RWPE2 (cell line): Measurements from ENCODE around the gene NGEF.
"Not testable (repeated sequence)": the region's sequence is repeated elsewhere in the genome, so short reads cannot be mapped to it uniquely, and the experiment has no call there.

Experiments used
- ATAC-seq: fragments of 200-7000 bp; cut with Tn5 transposase; 3 replicates; pipeline ENCODE4 v1.9.1; 2021; ENCODE audit warnings: low read depth
- DNase-seq: peaks from one replicate; pipeline ENCODE4 v3.0.0-alpha.2; 2020; ENCODE audit warnings: low spot score
- H3K27ac ChIP-seq: fragments of 450-650 bp; 2 replicates; pipeline ENCODE4 v1.5.1; 2017; ENCODE audit warnings: mild to moderate bottlenecking; ENCODE audit not compliant: poor library complexity, severe bottlenecking
- H3K27me3 ChIP-seq: fragments of 250-450 bp; sonication (Bioruptor Pico); 2 replicates; pipeline ENCODE4 v1.5.1; 2021; ENCODE audit warnings: mild to moderate bottlenecking, moderate library complexity; ENCODE audit not compliant: insufficient read depth, poor library complexity, severe bottlenecking
- H3K36me3 ChIP-seq: fragments of 250-450 bp; sonication (Bioruptor Pico); 2 replicates; pipeline ENCODE4 v1.5.1; 2020; ENCODE audit warnings: low read depth, mild to moderate bottlenecking, moderate library complexity
- H3K4me1 ChIP-seq: fragments of 250-450 bp; sonication (Bioruptor Pico); 2 replicates; pipeline ENCODE4 v1.5.1; 2021; ENCODE audit warnings: mild to moderate bottlenecking, moderate library complexity; ENCODE audit not compliant: insufficient read depth, poor library complexity, severe bottlenecking
- H3K4me3 ChIP-seq: fragments of 250-450 bp; sonication (Bioruptor Pico); 2 replicates; pipeline ENCODE4 v1.5.1; 2021; ENCODE audit warnings: mild to moderate bottlenecking, moderate library complexity; ENCODE audit not compliant: severe bottlenecking
- H3K9me3 ChIP-seq: fragments of 250-450 bp; sonication (Bioruptor Pico); 2 replicates; pipeline ENCODE4 v1.5.1; 2021; ENCODE audit warnings: mild to moderate bottlenecking, moderate library complexity; ENCODE audit not compliant: severe bottlenecking
- TF ChIP-seq, protein P1 (sequence below): fragments of 450-650 bp; IDR thresholded peaks from one replicate; pipeline ENCODE4 v1.5.1; 2017; ENCODE audit warnings: mild to moderate bottlenecking, moderate library complexity; ENCODE audit not compliant: poor library complexity, severe bottlenecking

NGEF gene

DNA sequence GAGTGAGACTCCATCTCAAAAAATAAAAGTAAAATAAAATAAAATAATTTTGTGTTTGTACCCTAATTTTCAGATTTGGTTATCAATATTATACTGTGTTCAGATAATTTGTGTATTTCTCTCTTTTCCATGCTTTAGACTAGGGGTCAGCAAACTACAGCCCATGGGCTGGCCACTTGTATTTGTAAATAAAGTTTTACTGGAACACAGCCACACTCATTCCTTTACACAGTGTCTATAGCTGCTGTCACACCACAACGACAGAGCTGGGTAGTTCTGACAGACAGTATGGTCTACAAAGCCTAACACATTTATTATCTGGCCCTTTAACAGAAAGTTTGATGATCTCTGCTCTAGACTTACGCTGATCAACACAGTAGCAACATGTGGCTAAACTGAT lies 99.2 kb downstream of the NGEF start:
- Histone ChIP-seq H3K36me3 (no peaks in the 10 kb centered on the region), H3K27me3 (no peaks in the 10 kb centered on the region), H3K4me1 (no peaks in the 10 kb centered on the region), H3K9me3 (no peaks in the 10 kb centered on the region), H3K4me3 (no peak overlapping the region), H3K27ac (no peak overlapping the region)
- DNase-seq, result no peak
- TF ChIP-seq, protein P1, sequence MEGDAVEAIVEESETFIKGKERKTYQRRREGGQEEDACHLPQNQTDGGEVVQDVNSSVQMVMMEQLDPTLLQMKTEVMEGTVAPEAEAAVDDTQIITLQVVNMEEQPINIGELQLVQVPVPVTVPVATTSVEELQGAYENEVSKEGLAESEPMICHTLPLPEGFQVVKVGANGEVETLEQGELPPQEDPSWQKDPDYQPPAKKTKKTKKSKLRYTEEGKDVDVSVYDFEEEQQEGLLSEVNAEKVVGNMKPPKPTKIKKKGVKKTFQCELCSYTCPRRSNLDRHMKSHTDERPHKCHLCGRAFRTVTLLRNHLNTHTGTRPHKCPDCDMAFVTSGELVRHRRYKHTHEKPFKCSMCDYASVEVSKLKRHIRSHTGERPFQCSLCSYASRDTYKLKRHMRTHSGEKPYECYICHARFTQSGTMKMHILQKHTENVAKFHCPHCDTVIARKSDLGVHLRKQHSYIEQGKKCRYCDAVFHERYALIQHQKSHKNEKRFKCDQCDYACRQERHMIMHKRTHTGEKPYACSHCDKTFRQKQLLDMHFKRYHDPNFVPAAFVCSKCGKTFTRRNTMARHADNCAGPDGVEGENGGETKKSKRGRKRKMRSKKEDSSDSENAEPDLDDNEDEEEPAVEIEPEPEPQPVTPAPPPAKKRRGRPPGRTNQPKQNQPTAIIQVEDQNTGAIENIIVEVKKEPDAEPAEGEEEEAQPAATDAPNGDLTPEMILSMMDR, result no peak
- ATAC-seq, result no peak

DNA sequence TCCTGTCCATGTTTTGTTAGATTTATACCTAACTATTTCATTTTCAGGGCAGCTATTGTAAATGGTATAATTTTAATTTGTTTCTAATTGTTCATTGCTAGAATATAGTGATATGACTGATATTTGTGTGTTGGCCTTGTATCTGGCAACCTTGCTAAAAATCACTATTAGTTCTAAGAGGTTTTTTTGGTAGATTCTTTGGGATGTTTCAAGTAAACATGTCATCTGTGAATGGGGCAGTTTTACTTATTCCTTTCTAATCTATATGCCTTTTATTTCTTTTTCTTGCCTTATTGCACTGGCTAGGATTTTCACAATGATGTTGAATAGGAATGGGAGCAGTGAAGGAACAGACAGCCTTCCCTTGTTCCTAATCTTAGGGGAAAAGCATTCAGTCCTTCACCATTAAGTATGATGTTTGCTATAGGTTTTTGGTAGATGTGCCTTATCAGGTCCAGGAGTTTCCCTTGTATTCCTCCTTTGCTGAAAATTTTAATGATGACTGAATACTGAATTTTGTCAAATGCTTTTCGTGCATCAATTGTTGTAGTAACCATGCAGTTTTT lies 101.3 kb downstream of the NGEF start:
- ATAC-seq (no peak), DNase-seq (no peak)
- Histone ChIP-seq H3K36me3 (no peaks in the 10 kb centered on the region), H3K27me3 (no peaks in the 10 kb centered on the region), H3K4me1 (no peaks in the 10 kb centered on the region), H3K9me3 (no peaks in the 10 kb centered on the region), H3K4me3 (no peak overlapping the region), H3K27ac (no peak overlapping the region)
- TF ChIP-seq, protein P1, result no peak

DNA sequence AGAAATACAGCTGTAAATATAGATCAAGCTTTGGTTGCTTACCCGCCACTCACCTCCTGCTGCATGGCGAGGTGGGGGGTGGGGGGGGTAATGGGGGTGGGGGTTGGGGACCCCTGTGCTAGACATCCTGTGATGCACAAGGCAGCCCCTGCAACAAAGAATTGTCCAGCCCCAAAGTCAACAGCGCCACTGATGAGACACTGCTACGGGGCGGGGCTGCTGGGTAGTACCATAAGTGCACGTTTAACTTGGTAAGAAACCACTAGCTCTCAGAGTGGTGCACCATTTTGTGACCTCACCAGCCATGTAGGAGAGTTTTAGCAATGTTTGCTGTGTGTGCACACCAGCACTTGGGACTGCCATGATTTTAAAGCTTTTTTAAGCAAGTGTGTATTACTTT lies 102.7 kb downstream of the NGEF start:
- no peak for ATAC-seq
- no peak for DNase-seq
- no peaks in the 10 kb centered on the region for H3K27me3 ChIP-seq
- H3K4me1 ChIP-seq, result no peaks in the 10 kb centered on the region
- H3K27ac ChIP-seq, result no peak overlapping the region
- H3K4me3 ChIP-seq, result no peak overlapping the region
- H3K9me3 ChIP-seq, result no peaks in the 10 kb centered on the region
- TF ChIP-seq, protein P1, result no peak
- H3K36me3 ChIP-seq, result no peaks in the 10 kb centered on the region

DNA sequence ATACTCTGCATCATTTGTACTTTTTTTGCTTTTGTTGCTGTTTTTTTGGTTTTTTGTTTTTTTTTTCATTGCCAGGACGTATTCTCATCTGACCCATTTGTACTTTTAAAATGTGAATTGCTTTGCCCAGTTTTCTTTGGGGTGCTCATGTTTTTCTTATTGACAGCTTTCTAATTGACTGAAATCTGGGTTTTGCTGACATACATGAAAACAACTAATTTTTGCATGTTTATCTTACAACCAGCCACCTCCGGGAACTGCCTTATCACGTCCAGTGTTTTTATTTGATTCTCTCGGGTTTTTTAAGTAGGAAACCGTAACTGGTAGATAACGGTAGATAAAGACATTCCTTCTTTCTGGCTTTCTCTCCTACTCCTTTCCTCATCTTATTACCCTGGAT lies 104.4 kb downstream of the NGEF start:
- ATAC-seq, result no peak
- no peak overlapping the region for H3K4me3 ChIP-seq
- no peak for DNase-seq
- no peaks in the 10 kb centered on the region for H3K36me3 ChIP-seq
- no peaks in the 10 kb centered on the region for H3K27me3 ChIP-seq
- H3K4me1 ChIP-seq, result no peaks in the 10 kb centered on the region
- no peaks in the 10 kb centered on the region for H3K9me3 ChIP-seq
- TF ChIP-seq, protein P1, result no peak
- no peak overlapping the region for H3K27ac ChIP-seq

DNA sequence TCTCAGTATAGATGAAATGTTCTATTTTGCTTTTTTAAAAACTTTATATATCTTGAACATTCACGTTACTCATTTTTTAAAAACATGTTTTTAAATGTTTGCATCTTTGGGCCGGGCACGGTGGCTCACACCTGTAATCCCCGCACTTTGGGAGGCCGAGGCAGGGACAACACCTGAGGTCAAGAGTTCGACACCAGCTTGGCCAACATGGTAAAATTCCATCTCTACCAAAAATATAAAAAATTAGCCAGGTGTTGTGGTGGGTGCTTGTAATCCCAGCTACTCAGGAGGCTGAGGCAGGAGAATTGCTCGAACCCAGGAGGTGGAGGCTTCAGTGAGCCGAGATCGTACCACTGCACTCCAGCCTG lies 105.4 kb downstream of the NGEF start:
- ATAC-seq, H3K36me3 ChIP-seq, DNase-seq, H3K27me3 ChIP-seq, H3K27ac ChIP-seq, H3K9me3 ChIP-seq, H3K4me1 ChIP-seq, H3K4me3 ChIP-seq: not testable (repeated sequence)

DNA sequence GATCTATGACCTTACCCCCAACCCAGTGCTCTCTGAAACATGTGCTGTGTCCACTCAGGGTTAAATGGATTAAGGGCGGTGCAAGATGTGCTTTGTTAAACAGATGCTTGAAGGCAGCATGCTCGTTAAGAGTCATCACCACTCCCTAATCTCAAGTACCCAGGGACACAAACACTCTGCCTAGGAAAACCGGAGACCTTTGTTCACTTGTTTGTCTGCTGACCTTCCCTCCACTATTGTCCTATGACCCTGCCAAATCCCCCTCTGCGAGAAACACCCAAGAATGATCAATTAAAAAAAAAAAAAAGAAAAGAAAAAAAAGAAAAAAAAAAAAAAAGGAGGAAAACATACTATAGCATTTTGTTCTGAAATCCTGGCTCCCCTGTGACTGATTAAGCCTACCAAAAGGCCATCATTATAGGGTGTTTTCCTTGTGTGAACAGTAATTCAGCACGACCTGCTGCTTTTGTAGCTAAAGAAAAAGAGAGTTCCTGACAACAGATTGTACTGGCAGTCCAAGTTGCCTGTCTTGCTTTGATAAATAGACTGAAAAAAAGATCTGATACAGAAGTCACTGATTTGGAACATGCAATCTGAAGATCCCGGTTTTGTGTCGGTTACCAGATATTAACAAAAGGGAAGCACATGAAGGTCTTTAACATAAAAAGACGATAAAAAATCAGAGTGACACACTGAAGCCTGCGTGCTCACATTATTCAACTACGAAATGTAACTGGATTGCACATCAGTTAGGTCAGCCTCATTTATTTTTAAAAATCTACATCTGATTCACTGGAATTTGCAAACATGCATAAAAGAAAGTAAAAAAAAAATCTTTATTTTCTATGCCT lies 106.0 kb downstream of the NGEF start:
- H3K27ac ChIP-seq, H3K27me3 ChIP-seq, DNase-seq, H3K4me3 ChIP-seq, H3K36me3 ChIP-seq, ATAC-seq, H3K4me1 ChIP-seq, H3K9me3 ChIP-seq: not testable (repeated sequence)
